PC-3 (cell line): ENCODE results near the gene SLC38A8. TPM values are rescaled to one million over a fixed set of nuclear protein-coding genes. Genes with fewer than 3 reads are reported as not detected.
A peak's percentile ranks its signal among the peaks of the same experiment; 100 is the strongest.

Experiments used
- ATAC-seq: fragments of 200-7000 bp; cut with Tn5 transposase; 2 replicates; pipeline ENCODE4 v1.9.1; 2020; ENCODE audit warnings: mild to moderate bottlenecking, moderate library complexity
- BruUV-seq: library from RNA; stranded (reverse); fragments of 400-500 nt; replicated peaks from 2 replicates; lab custom pipeline; 2021; lab: Mats Ljungman, UMichigan
- CTCF ChIA-PET: fragments of 300-600 bp; sonication (Branson Sonifier 250); formaldehyde crosslinking; loops from one replicate; lab custom pipeline; 2022; ENCODE audit warnings: antibody characterized with exemption; lab: Charles Lee
- POLR2A ChIA-PET: fragments of 300-600 bp; sonication (Branson Sonifier 250); formaldehyde crosslinking; loops from one replicate; lab custom pipeline; 2022; ENCODE audit warnings: antibody characterized with exemption; ENCODE audit not compliant: unreplicated experiment; lab: Charles Lee
- DNase-seq: peaks from one replicate; pipeline ENCODE4 v3.0.0-alpha.2; 2015
- H2AFZ ChIP-seq: fragments of 300-600 bp; sonication (generic); 2 replicates; pipeline ENCODE4 v1.6.0; 2016; ENCODE audit warnings: antibody characterized with exemption, low read length
- H3F3A ChIP-seq: fragments of 300-600 bp; sonication (generic); one replicate; pipeline ENCODE4 v1.6.0; 2017; ENCODE audit warnings: antibody characterized with exemption, low read length, control low read depth, mild to moderate bottlenecking; ENCODE audit not compliant: unreplicated experiment
- H3K27ac ChIP-seq: fragments of 300-600 bp; sonication (generic); 2 replicates; pipeline ENCODE4 v1.5.1; 2016; ENCODE audit warnings: mild to moderate bottlenecking, low read length
- H3K27me3 ChIP-seq: fragments of 300-600 bp; sonication (generic); 2 replicates; pipeline ENCODE4 v1.6.1; 2016; ENCODE audit warnings: low read length, mixed read lengths
- H3K36me3 ChIP-seq: fragments of 300-600 bp; sonication (generic); 2 replicates; pipeline ENCODE4 v1.6.1; 2016; ENCODE audit warnings: low read depth, mixed run types, low read length, mixed read lengths
- H3K4me1 ChIP-seq: fragments of 300-600 bp; sonication (generic); 2 replicates; pipeline ENCODE4 v1.5.1; 2016; ENCODE audit warnings: low read length; ENCODE audit not compliant: insufficient read depth
- H3K4me2 ChIP-seq: fragments of 300-600 bp; sonication (generic); 2 replicates; pipeline ENCODE4 v1.6.0; 2016; ENCODE audit warnings: low read length
- H3K4me3 ChIP-seq: fragments of 300-600 bp; sonication (generic); 2 replicates; pipeline ENCODE4 v1.5.1; 2016; ENCODE audit warnings: mild to moderate bottlenecking, low read length, mixed read lengths
- H3K79me2 ChIP-seq: fragments of 300-600 bp; sonication (generic); 2 replicates; pipeline ENCODE4 v1.6.1; 2017; ENCODE audit warnings: low read length, mixed read lengths
- H3K9ac ChIP-seq: fragments of 300-600 bp; sonication (generic); 2 replicates; pipeline ENCODE4 v1.6.0; 2016; ENCODE audit warnings: mild to moderate bottlenecking, low read length
- H3K9me2 ChIP-seq: fragments of 300-600 bp; sonication (generic); replicated peaks from 2 replicates; pipeline ENCODE4 v1.6.1; 2016; ENCODE audit warnings: mixed run types, low read length, mixed read lengths
- H3K9me3 ChIP-seq: fragments of 300-600 bp; sonication (generic); 2 replicates; pipeline ENCODE4 v1.6.1; 2016; ENCODE audit warnings: low read length, mixed read lengths
- H4K20me1 ChIP-seq: fragments of 300-600 bp; sonication (generic); 2 replicates; pipeline ENCODE4 v1.6.1; 2016; ENCODE audit warnings: low read length, mixed read lengths
- CTCF ChIP-seq: fragments of 300-600 bp; sonication (generic); conservative IDR thresholded peaks from 2 replicates; pipeline ENCODE4 v1.5.1; 2017; ENCODE audit warnings: antibody characterized with exemption, low read depth, mild to moderate bottlenecking, low read length
- EZH2 ChIP-seq: fragments of 300-600 bp; sonication (generic); IDR thresholded peaks from one replicate; pipeline ENCODE4 v1.6.1; 2017; ENCODE audit warnings: antibody characterized with exemption, mild to moderate bottlenecking, low read length; ENCODE audit not compliant: unreplicated experiment
- EZH2phosphoT487 ChIP-seq: fragments of 300-600 bp; sonication (generic); IDR thresholded peaks from 2 replicates; pipeline ENCODE4 v1.6.1; 2018; ENCODE audit warnings: mild to moderate bottlenecking, antibody characterized with exemption, low read length, borderline replicate concordance
- intact Hi-C: fragments of 100-400 bp; cut with micrococcal nuclease; formaldehyde crosslinking; loops from 2 replicates; pipeline ENCODE4 v1.9.0; 2023
- total RNA-seq: library from RNA; depleted of rRNA; stranded (reverse); fragments of >200 nt; gene quantifications from 2 replicates; pipeline ENCODE4 v1.2.3, GENCODE V29; 2014

The SLC38A8 gene
- total RNA-seq, 1 experiment from 2014 or later: not detected

GRCh38 chr16:84045001-84045817, 2.6 kb upstream of the SLC38A8 start:
- Histone ChIP-seq H3K4me3 (no peak overlapping the region), H3K4me1 (no peaks in the 10 kb centered on the region), H3K9ac (no peak overlapping the region), H3F3A (no peaks in the 10 kb centered on the region), H3K27me3 (no peaks in the 10 kb centered on the region), H3K27ac (no peak overlapping the region), H3K79me2 (no peaks in the 10 kb centered on the region), H3K4me2 (no peak overlapping the region), H4K20me1 (no peaks in the 10 kb centered on the region), H3K36me3 (no peaks in the 10 kb centered on the region), H3K9me2 (no peaks in the 10 kb centered on the region), H3K9me3 (no peaks in the 10 kb centered on the region), H2AFZ (no peak overlapping the region)
- TF ChIP-seq CTCF: no peak
- TF ChIP-seq EZH2phosphoT487: no peak
- no peak for TF ChIP-seq EZH2
- CTCF ChIA-PET: interaction anchor here (1.7 kb wide), 1 partner anchor 31 kb away, joined by 6 read pairs; no protein-coding TSS in a partner anchor
- no TSS peak for BruUV-seq
- POLR2A ChIA-PET: no interaction called here
- DNase-seq (no peak), ATAC-seq (no peak)
- intact Hi-C loops: no loop called here

- Histone ChIP-seq H3K9me2 (no peaks in the 10 kb centered on the region), H3K9ac (no peak overlapping the region), H3K27ac (no peak overlapping the region), H2AFZ (no peak overlapping the region), H3K79me2 (no peaks in the 10 kb centered on the region), H4K20me1 (no peaks in the 10 kb centered on the region), H3K4me2 (no peak overlapping the region), H3K4me3 (no peak overlapping the region), H3K36me3 (no peaks in the 10 kb centered on the region), H3K9me3 (no peaks in the 10 kb centered on the region), H3K27me3 (no peaks in the 10 kb centered on the region), H3F3A (no peaks in the 10 kb centered on the region), H3K4me1 (no peaks in the 10 kb centered on the region)
- ChIA-PET CTCF (interaction anchor here (1.7 kb wide), 1 partner anchor 30 kb away, joined by 6 read pairs; no protein-coding TSS in a partner anchor), POLR2A (interaction anchor here (0.6 kb wide), 1 partner anchor 77 kb away, joined by 3 read pairs; no protein-coding TSS in a partner anchor)
- TF ChIP-seq EZH2 (no peak), CTCF (peak; percentile 58)
- intact Hi-C loops: loop anchor here (1.0 kb wide), 1 partner anchor 76 kb away; the partner anchor contains the start of gene NECAB2
- DNase-seq (peak; percentile 48), ATAC-seq (peak; percentile 87)
- BruUV-seq: no TSS peak
Measured at GRCh38 chr16:84044118-84044488, 1.5 kb upstream of the SLC38A8 start.
